ENCODE data around the gene RPIA.

RPIA gene

DNA sequence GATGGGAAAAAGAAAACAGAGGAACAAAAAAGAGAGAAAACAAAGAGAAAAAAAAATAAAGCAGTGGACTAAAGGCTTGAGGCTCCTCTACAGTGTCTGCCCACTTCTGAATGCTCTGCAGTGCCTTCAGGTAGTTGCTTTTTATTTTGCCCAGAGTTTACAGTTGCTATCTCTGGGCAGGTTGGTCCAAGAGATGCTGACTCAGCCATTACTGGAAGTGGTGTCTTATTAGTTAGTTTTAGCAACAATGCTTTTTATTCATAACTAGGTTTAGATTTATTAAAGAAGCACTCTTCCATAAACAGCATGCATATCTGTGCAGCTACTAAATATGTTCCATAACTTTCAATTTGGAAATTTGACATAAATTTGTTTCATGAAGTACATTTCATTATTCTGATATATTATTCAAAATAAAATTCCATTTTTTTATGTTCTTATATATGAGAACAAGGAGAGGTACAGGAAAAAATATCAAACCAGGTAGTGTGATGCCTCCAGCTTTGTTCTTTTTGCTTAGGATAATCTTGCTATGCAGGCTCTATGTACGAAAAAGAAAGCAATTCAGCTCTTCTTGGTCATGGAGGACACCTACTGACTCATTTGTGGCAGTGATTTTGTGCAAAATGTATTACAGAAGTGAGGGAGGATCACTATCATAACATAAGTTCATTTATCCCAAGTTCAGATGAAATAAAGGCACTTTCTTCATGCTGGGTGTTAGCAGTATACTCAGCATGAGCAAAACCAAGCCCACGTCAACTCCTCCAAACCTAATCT is 69.5 kb downstream of the RPIA start:
- Histone ChIP-seq H3K4me1 (ENCODE audit: control insufficient read depth, low read length) (peaks cover 12% of the 10 kb centered on the region), H3K9me3 (ENCODE audit: control insufficient read depth, insufficient read depth, low read length) (peaks cover 11% of the 10 kb centered on the region; the same call in 1 of the 2 replicates), H3K4me3 (ENCODE audit: low read length) (no peak overlapping the region), H4K20me1 (ENCODE audit: control insufficient read depth, insufficient read depth, low read depth, low read length) (no peaks in the 10 kb centered on the region), H3K9me2 (replicated peaks; ENCODE audit: control insufficient read depth, low read length) (no peaks in the 10 kb centered on the region), H3F3A (ENCODE audit: control insufficient read depth, insufficient read depth) (no peaks in the 10 kb centered on the region), H3K36me3 (ENCODE audit: control insufficient read depth, low read length) (no peaks in the 10 kb centered on the region), H3K79me2 (ENCODE audit: control insufficient read depth, low read length) (no peaks in the 10 kb centered on the region), H3K27ac (ENCODE audit: low read depth, low read length) (no peak overlapping the region), H3K27me3 (ENCODE audit: control insufficient read depth, low read length) (peaks cover 13% of the 10 kb centered on the region), H3K4me2 (ENCODE audit: low read length) (no peak overlapping the region)
- no peak for TF ChIP-seq EZH2phosphoT487 (IDR thresholded peaks at IDR 0.05; ENCODE audit: borderline replicate concordance, low read length)
- TF ChIP-seq, protein P1, sequence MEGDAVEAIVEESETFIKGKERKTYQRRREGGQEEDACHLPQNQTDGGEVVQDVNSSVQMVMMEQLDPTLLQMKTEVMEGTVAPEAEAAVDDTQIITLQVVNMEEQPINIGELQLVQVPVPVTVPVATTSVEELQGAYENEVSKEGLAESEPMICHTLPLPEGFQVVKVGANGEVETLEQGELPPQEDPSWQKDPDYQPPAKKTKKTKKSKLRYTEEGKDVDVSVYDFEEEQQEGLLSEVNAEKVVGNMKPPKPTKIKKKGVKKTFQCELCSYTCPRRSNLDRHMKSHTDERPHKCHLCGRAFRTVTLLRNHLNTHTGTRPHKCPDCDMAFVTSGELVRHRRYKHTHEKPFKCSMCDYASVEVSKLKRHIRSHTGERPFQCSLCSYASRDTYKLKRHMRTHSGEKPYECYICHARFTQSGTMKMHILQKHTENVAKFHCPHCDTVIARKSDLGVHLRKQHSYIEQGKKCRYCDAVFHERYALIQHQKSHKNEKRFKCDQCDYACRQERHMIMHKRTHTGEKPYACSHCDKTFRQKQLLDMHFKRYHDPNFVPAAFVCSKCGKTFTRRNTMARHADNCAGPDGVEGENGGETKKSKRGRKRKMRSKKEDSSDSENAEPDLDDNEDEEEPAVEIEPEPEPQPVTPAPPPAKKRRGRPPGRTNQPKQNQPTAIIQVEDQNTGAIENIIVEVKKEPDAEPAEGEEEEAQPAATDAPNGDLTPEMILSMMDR (IDR thresholded peaks at IDR 0.05; ENCODE audit: low read depth, low read length, poor library complexity, severe bottlenecking), result no peak

DNA sequence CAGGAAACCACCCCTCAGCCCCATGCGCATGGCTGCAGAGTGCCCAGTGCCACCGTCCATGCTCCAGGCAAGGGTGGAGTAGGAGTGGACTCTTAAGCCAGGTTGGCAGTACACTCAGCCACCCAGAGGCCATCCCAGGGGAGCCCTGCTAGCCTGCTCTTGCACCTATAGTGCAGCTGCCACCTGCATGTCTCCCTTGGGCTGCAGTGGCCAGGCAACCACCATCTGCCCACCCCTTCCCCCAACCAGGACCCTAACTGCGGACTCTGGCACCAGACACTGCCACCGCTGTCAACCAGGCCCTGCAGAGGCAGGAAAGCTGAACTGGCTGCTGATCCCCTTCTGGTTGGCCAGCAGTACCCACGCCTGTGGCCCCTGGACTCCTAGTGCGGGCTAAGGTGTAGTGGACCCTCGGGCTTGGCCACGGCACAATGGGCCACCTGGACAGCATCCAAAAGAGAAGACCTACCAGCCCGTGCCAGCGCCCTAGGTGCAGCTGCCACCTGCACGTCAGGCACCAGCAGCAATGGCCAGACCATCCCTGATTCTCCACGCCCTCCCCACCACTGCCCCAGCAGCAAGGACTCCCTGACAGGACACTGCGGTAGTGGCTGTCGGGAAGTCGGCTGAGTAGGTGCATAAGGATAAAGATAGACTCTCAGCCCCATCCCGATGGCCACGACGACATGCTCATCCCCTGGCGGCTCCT is 72.8 kb downstream of the RPIA start:
- Histone ChIP-seq H4K20me1 (ENCODE audit: control insufficient read depth, insufficient read depth, low read depth, low read length) (no peaks in the 10 kb centered on the region), H3K9me3 (ENCODE audit: control insufficient read depth, insufficient read depth, low read length) (peaks cover 8% of the 10 kb centered on the region; the same call in 1 of the 2 replicates), H3K79me2 (ENCODE audit: control insufficient read depth, low read length) (no peaks in the 10 kb centered on the region), H3F3A (ENCODE audit: control insufficient read depth, insufficient read depth) (no peaks in the 10 kb centered on the region), H3K4me3 (ENCODE audit: low read length) (no peak overlapping the region), H3K27ac (ENCODE audit: low read depth, low read length) (no peak overlapping the region), H3K27me3 (ENCODE audit: control insufficient read depth, low read length) (peaks cover 13% of the 10 kb centered on the region), H3K36me3 (ENCODE audit: control insufficient read depth, low read length) (no peaks in the 10 kb centered on the region), H3K4me2 (ENCODE audit: low read length) (no peak overlapping the region), H3K9me2 (replicated peaks; ENCODE audit: control insufficient read depth, low read length) (no peaks in the 10 kb centered on the region), H3K4me1 (ENCODE audit: control insufficient read depth, low read length) (peaks cover 12% of the 10 kb centered on the region)
- TF ChIP-seq, protein P1 (IDR thresholded peaks at IDR 0.05; ENCODE audit: low read depth, low read length, poor library complexity, severe bottlenecking), result no peak
- no peak for TF ChIP-seq EZH2phosphoT487 (IDR thresholded peaks at IDR 0.05; ENCODE audit: borderline replicate concordance, low read length)

DNA sequence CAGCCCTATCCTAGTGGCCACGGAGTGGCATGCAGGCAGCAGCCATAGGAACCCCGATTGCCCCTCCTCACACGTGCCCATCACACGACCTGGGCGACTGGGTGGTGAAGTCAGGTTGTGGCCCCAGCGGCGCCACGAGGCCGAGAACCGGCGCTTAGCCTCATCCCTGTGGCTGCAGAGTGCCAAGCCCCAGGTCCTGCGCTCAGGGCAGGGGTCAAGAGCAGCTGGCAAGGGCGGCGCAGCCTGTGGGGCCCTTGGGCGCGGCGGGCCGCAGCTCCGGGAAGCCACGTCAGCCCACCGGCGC is 73.3 kb downstream of the RPIA start:
- Histone ChIP-seq H4K20me1 (ENCODE audit: control insufficient read depth, insufficient read depth, low read depth, low read length) (no peaks in the 10 kb centered on the region), H3K27me3 (ENCODE audit: control insufficient read depth, low read length) (peaks cover 13% of the 10 kb centered on the region), H3K36me3 (ENCODE audit: control insufficient read depth, low read length) (no peaks in the 10 kb centered on the region), H3K4me2 (ENCODE audit: low read length) (peak overlapping the region; percentile 84; the same call in 1 of the 2 replicates), H3K4me1 (ENCODE audit: control insufficient read depth, low read length) (peaks cover 12% of the 10 kb centered on the region), H3K4me3 (ENCODE audit: low read length) (no peak overlapping the region; the same call in 1 of the 2 replicates), H3K9me3 (ENCODE audit: control insufficient read depth, insufficient read depth, low read length) (peaks cover 8% of the 10 kb centered on the region; the same call in 1 of the 2 replicates), H3K9me2 (replicated peaks; ENCODE audit: control insufficient read depth, low read length) (no peaks in the 10 kb centered on the region), H3K27ac (ENCODE audit: low read depth, low read length) (no peak overlapping the region), H3K79me2 (ENCODE audit: control insufficient read depth, low read length) (no peaks in the 10 kb centered on the region), H3F3A (ENCODE audit: control insufficient read depth, insufficient read depth) (no peaks in the 10 kb centered on the region)
- no peak for TF ChIP-seq EZH2phosphoT487 (IDR thresholded peaks at IDR 0.05; ENCODE audit: borderline replicate concordance, low read length)
- TF ChIP-seq, protein P1 (IDR thresholded peaks at IDR 0.05; ENCODE audit: low read depth, low read length, poor library complexity, severe bottlenecking), result no peak
